Astrocyte (in vitro differentiated cells and primary cell): ENCODE measurements around the gene COL8A2.

Experiments used
- CTCF ChIP-seq: IDR thresholded peaks from 2 replicates; pipeline ENCODE4 v1.5.1; 2011; ENCODE audit warnings: low read depth, mild to moderate bottlenecking, inconsistent platforms, low read length, moderate library complexity; ENCODE audit not compliant: insufficient read depth
- EZH2 ChIP-seq: IDR thresholded peaks from 2 replicates; pipeline ENCODE4 v1.6.1; 2012; ENCODE audit warnings: mild to moderate bottlenecking, low read length, inconsistent platforms; ENCODE audit not compliant: insufficient read depth

- TF ChIP-seq CTCF (no peak), EZH2 (no peak)
Observed at GRCh38 chr1:36092798-36093185, 32.2 kb downstream of the COL8A2 start.
